HEK293 (cell line): ENCODE results near the gene MSANTD1.

Experiments used
- CTCF ChIA-PET: fragments of 350-600 bp; formaldehyde crosslinking; extraction: SDS; loops from one replicate; lab custom pipeline; 2021; ENCODE audit warnings: antibody characterized with exemption; lab: Yijun Ruan, JAX
- POLR2A ChIA-PET: fragments of 300-600 bp; formaldehyde crosslinking; extraction: SDS; loops from one replicate; lab custom pipeline; 2020; ENCODE audit warnings: antibody characterized with exemption, inconsistent platforms; lab: Yijun Ruan, JAX
- H3K27ac ChIP-seq: fragments of 200-500 bp; sonication (Bioruptor generic); 2 replicates; pipeline ENCODE4 v1.5.1; 2014; ENCODE audit warnings: low read depth, low read length, control low read depth, inconsistent platforms; ENCODE audit errors: extremely low read depth
- H3K36me3 ChIP-seq, 2 experiments: fragments of 200-500 bp in 1 of 2; sonication (Bioruptor generic) in 1 of 2; 1 replicate in 1 of 2; 2 replicates in 1 of 2; pipeline ENCODE4 v1.5.1; 2014 to 2017; ENCODE audit warnings: inconsistent platforms in 2 of 2, low read length in 2 of 2; ENCODE audit not compliant: control insufficient read depth in 2 of 2, insufficient read depth in 1 of 2
- H3K4me1 ChIP-seq: fragments of 200-500 bp; sonication (Bioruptor generic); 2 replicates; pipeline ENCODE4 v1.5.1; 2014; ENCODE audit warnings: mild to moderate bottlenecking, low read length, inconsistent platforms; ENCODE audit not compliant: control insufficient read depth, insufficient read depth
- H3K4me3 ChIP-seq: 2 replicates; pipeline ENCODE4 v1.5.1; 2011; ENCODE audit warnings: low read depth, mild to moderate bottlenecking, control low read depth, low read length, moderate library complexity
- H3K9me3 ChIP-seq: fragments of 200-500 bp; sonication (Bioruptor generic); 2 replicates; pipeline ENCODE4 v1.5.1; 2014; ENCODE audit warnings: low read depth, low read length, inconsistent platforms; ENCODE audit not compliant: control insufficient read depth, insufficient read depth
- BCL11A ChIP-seq: fragments of 450-650 bp; formaldehyde crosslinking; IDR thresholded peaks from 2 replicates; pipeline ENCODE4 v1.5.1; 2016; ENCODE audit warnings: low read depth, missing biosample characterization, missing genetic modification characterization
- GLIS1 ChIP-seq: fragments of 450-650 bp; formaldehyde crosslinking; IDR thresholded peaks from 2 replicates; pipeline ENCODE4 v1.5.1; 2016; ENCODE audit warnings: missing biosample characterization, missing genetic modification characterization
- KLF8 ChIP-seq: fragments of 450-650 bp; formaldehyde crosslinking; IDR thresholded peaks from 2 replicates; pipeline ENCODE4 v1.5.1; 2016; ENCODE audit warnings: missing biosample characterization, missing genetic modification characterization
- SP2 ChIP-seq: fragments of 450-650 bp; formaldehyde crosslinking; IDR thresholded peaks from 2 replicates; pipeline ENCODE4 v1.5.1; 2016; ENCODE audit warnings: missing biosample characterization, missing genetic modification characterization
- ZBTB17 ChIP-seq: fragments of 450-650 bp; formaldehyde crosslinking; IDR thresholded peaks from 2 replicates; pipeline ENCODE4 v1.5.1; 2016; ENCODE audit warnings: missing biosample characterization, missing genetic modification characterization
- ZFHX2 ChIP-seq: fragments of 450-650 bp; formaldehyde crosslinking; conservative IDR thresholded peaks from 2 replicates; pipeline ENCODE4 v1.5.1; 2016; ENCODE audit warnings: missing biosample characterization, missing genetic modification characterization
- ZFP37 ChIP-seq: fragments of 450-650 bp; formaldehyde crosslinking; IDR thresholded peaks from 2 replicates; pipeline ENCODE4 v1.5.1; 2016; ENCODE audit warnings: missing biosample characterization, missing genetic modification characterization
- ZNF10 ChIP-seq: fragments of 450-650 bp; formaldehyde crosslinking; IDR thresholded peaks from 2 replicates; pipeline ENCODE4 v1.5.1; 2017; ENCODE audit warnings: missing biosample characterization, missing genetic modification characterization
- ZNF335 ChIP-seq: fragments of 450-650 bp; formaldehyde crosslinking; conservative IDR thresholded peaks from 2 replicates; pipeline ENCODE4 v1.5.1; 2016; ENCODE audit warnings: missing biosample characterization, missing genetic modification characterization
- ZNF521 ChIP-seq: fragments of 450-650 bp; formaldehyde crosslinking; IDR thresholded peaks from 2 replicates; pipeline ENCODE4 v1.5.1; 2017; ENCODE audit warnings: missing biosample characterization, mild to moderate bottlenecking, missing genetic modification characterization
- ZNF544 ChIP-seq: fragments of 450-650 bp; formaldehyde crosslinking; IDR thresholded peaks from 2 replicates; pipeline ENCODE4 v1.5.0; 2017; ENCODE audit warnings: missing biosample characterization, missing genetic modification characterization
- ZNF548 ChIP-seq: fragments of 450-650 bp; formaldehyde crosslinking; IDR thresholded peaks from 2 replicates; pipeline ENCODE4 v1.5.1; 2016; ENCODE audit warnings: missing biosample characterization, missing genetic modification characterization
- ZNF629 ChIP-seq: fragments of 450-650 bp; formaldehyde crosslinking; IDR thresholded peaks from 2 replicates; pipeline ENCODE4 v1.5.1; 2017; ENCODE audit warnings: missing biosample characterization, missing genetic modification characterization
- ZNF777 ChIP-seq: fragments of 450-650 bp; formaldehyde crosslinking; IDR thresholded peaks from 2 replicates; pipeline ENCODE4 v1.5.1; 2017; ENCODE audit warnings: missing biosample characterization, missing genetic modification characterization, borderline replicate concordance
- ZSCAN23 ChIP-seq: fragments of 450-650 bp; formaldehyde crosslinking; IDR thresholded peaks from 2 replicates; pipeline ENCODE4 v1.5.1; 2016; ENCODE audit warnings: missing biosample characterization, missing genetic modification characterization
- ZXDB ChIP-seq: fragments of 450-650 bp; formaldehyde crosslinking; IDR thresholded peaks from 2 replicates; pipeline ENCODE4 v1.5.1; 2016; ENCODE audit warnings: missing biosample characterization, missing genetic modification characterization
- TF ChIP-seq, protein P1 (sequence below): fragments of 450-650 bp; formaldehyde crosslinking; IDR thresholded peaks from 2 replicates; pipeline ENCODE4 v1.5.1; 2016; ENCODE audit warnings: missing biosample characterization, missing genetic modification characterization, borderline replicate concordance
- TF ChIP-seq, protein P2 (sequence below): fragments of 450-650 bp; formaldehyde crosslinking; IDR thresholded peaks from 2 replicates; pipeline ENCODE4 v1.5.1; 2016; ENCODE audit warnings: missing biosample characterization, missing genetic modification characterization
- TF ChIP-seq, protein P3 (sequence below): fragments of 450-650 bp; formaldehyde crosslinking; IDR thresholded peaks from 2 replicates; pipeline ENCODE4 v1.5.1; 2016; ENCODE audit warnings: missing biosample characterization, missing genetic modification characterization
- TF ChIP-seq, protein P4 (sequence below): fragments of 450-650 bp; formaldehyde crosslinking; IDR thresholded peaks from 2 replicates; pipeline ENCODE4 v1.5.1; 2016; ENCODE audit warnings: missing biosample characterization, missing genetic modification characterization

The MSANTD1 gene

GRCh38 chr4:3303565-3303824 is 54.5 kb downstream of the MSANTD1 start (continued):
- TF ChIP-seq, protein P1, sequence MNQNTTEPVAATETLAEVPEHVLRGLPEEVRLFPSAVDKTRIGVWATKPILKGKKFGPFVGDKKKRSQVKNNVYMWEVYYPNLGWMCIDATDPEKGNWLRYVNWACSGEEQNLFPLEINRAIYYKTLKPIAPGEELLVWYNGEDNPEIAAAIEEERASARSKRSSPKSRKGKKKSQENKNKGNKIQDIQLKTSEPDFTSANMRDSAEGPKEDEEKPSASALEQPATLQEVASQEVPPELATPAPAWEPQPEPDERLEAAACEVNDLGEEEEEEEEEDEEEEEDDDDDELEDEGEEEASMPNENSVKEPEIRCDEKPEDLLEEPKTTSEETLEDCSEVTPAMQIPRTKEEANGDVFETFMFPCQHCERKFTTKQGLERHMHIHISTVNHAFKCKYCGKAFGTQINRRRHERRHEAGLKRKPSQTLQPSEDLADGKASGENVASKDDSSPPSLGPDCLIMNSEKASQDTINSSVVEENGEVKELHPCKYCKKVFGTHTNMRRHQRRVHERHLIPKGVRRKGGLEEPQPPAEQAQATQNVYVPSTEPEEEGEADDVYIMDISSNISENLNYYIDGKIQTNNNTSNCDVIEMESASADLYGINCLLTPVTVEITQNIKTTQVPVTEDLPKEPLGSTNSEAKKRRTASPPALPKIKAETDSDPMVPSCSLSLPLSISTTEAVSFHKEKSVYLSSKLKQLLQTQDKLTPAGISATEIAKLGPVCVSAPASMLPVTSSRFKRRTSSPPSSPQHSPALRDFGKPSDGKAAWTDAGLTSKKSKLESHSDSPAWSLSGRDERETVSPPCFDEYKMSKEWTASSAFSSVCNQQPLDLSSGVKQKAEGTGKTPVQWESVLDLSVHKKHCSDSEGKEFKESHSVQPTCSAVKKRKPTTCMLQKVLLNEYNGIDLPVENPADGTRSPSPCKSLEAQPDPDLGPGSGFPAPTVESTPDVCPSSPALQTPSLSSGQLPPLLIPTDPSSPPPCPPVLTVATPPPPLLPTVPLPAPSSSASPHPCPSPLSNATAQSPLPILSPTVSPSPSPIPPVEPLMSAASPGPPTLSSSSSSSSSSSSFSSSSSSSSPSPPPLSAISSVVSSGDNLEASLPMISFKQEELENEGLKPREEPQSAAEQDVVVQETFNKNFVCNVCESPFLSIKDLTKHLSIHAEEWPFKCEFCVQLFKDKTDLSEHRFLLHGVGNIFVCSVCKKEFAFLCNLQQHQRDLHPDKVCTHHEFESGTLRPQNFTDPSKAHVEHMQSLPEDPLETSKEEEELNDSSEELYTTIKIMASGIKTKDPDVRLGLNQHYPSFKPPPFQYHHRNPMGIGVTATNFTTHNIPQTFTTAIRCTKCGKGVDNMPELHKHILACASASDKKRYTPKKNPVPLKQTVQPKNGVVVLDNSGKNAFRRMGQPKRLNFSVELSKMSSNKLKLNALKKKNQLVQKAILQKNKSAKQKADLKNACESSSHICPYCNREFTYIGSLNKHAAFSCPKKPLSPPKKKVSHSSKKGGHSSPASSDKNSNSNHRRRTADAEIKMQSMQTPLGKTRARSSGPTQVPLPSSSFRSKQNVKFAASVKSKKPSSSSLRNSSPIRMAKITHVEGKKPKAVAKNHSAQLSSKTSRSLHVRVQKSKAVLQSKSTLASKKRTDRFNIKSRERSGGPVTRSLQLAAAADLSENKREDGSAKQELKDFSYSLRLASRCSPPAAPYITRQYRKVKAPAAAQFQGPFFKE (tag by site-specific recombination): no peak
- TF ChIP-seq ZNF548 (tag by site-specific recombination) (no peak), ZNF777 (tag by site-specific recombination) (no peak), ZXDB (tag by site-specific recombination) (no peak), SP2 (tag by site-specific recombination) (no peak), ZNF629 (tag by site-specific recombination) (no peak), ZNF521 (no peak), ZFP37 (tag by site-specific recombination) (no peak), ZNF544 (tag by site-specific recombination) (no peak), ZSCAN23 (tag by site-specific recombination) (no peak), BCL11A (tag by site-specific recombination) (no peak)
- TF ChIP-seq, protein P2, sequence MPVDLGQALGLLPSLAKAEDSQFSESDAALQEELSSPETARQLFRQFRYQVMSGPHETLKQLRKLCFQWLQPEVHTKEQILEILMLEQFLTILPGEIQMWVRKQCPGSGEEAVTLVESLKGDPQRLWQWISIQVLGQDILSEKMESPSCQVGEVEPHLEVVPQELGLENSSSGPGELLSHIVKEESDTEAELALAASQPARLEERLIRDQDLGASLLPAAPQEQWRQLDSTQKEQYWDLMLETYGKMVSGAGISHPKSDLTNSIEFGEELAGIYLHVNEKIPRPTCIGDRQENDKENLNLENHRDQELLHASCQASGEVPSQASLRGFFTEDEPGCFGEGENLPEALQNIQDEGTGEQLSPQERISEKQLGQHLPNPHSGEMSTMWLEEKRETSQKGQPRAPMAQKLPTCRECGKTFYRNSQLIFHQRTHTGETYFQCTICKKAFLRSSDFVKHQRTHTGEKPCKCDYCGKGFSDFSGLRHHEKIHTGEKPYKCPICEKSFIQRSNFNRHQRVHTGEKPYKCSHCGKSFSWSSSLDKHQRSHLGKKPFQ (tag by site-specific recombination): no peak
- TF ChIP-seq, all 188 proteins: peak for 0

DNA sequence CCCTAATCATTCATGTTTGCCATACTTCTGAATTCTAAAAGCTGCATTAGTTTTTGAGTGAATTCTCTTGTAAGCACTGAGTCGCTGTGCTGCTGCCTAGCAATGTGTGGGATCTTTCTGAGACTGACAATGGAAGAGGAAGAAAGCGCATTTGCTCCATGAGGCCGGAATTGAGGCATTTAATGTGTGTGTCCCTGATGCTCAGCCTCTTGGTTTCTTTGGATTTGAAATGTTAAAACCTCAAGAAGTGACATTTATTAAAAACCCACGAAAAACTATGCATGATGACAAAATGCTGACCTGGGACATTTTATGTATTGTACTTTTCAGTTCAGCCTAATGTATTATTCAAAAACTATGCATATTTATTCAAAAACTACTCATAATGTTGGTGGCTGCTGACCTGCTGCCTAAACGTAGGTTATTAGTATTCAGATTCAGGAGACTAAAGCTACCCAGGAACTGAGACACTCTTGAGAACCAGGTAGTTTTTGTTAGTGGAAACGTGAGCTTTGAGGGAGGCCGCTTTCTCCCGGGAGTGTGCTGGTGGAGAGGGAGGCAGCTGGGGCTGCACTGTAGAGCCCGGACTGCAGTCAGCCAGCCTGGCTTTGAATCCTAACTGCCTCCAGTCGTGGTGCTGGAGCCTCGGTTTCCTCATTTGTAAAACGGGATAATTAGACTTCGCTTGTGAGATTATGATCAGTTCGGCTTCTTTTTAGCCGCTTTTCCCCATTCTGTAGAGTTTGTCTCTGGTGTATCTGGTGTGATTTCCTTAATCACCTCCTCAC is 55.2 kb downstream of the MSANTD1 start:
- H3K9me3 ChIP-seq: no peaks in the 10 kb centered on the region
- ChIA-PET CTCF (interaction anchor here (0.6 to 0.7 kb wide), 2 partner anchors 8 to 15 kb away, joined by 4 to 5 read pairs; no protein-coding TSS in a partner anchor), POLR2A (interaction anchor here (1.0 to 1.2 kb wide), 2 partner anchors 10 to 12 kb away, joined by 3 read pairs; no protein-coding TSS in a partner anchor)
- no peak overlapping the region for H3K27ac ChIP-seq
- no peaks in the 10 kb centered on the region for H3K36me3 ChIP-seq
- H3K4me1 ChIP-seq: no peaks in the 10 kb centered on the region
- no peak overlapping the region for H3K4me3 ChIP-seq
- TF ChIP-seq ZNF10: no peak
- 0 out of 2 replicates have a peak, but pooled peaks have one; percentile 11 for TF ChIP-seq GLIS1 (tag by site-specific recombination)

- H3K4me1 ChIP-seq: no peaks in the 10 kb centered on the region
- ChIA-PET CTCF (interaction anchor here (0.7 kb wide), 1 partner anchor 14 kb away, joined by 4 read pairs; no protein-coding TSS in a partner anchor), POLR2A (interaction anchor here (1.0 to 1.2 kb wide), 2 partner anchors 11 to 13 kb away, joined by 3 read pairs; no protein-coding TSS in a partner anchor)
- H3K4me3 ChIP-seq: no peak overlapping the region; the same call in 1 of the 2 replicates
- no peak overlapping the region for H3K27ac ChIP-seq
- H3K9me3 ChIP-seq: no peaks in the 10 kb centered on the region
- no peaks in the 10 kb centered on the region for H3K36me3 ChIP-seq
- no peak for TF ChIP-seq KLF8 (tag by site-specific recombination)
- peak; percentile 32; the same call in 1 of the 2 replicates for TF ChIP-seq ZFHX2
- TF ChIP-seq, protein P3, sequence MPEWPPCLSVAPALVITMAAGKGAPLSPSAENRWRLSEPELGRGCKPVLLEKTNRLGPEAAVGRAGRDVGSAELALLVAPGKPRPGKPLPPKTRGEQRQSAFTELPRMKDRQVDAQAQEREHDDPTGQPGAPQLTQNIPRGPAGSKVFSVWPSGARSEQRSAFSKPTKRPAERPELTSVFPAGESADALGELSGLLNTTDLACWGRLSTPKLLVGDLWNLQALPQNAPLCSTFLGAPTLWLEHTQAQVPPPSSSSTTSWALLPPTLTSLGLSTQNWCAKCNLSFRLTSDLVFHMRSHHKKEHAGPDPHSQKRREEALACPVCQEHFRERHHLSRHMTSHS (tag by site-specific recombination): no peak
- TF ChIP-seq, protein P4, sequence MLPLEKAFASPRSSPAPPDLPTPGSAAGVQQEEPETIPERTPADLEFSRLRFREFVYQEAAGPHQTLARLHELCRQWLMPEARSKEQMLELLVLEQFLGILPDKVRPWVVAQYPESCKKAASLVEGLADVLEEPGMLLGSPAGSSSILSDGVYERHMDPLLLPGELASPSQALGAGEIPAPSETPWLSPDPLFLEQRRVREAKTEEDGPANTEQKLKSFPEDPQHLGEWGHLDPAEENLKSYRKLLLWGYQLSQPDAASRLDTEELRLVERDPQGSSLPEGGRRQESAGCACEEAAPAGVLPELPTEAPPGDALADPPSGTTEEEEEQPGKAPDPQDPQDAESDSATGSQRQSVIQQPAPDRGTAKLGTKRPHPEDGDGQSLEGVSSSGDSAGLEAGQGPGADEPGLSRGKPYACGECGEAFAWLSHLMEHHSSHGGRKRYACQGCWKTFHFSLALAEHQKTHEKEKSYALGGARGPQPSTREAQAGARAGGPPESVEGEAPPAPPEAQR (tag by site-specific recombination): no peak
- no peak for TF ChIP-seq ZNF335
- peak; percentile 88 for TF ChIP-seq ZBTB17 (tag by site-specific recombination)
- TF ChIP-seq BCL11A (tag by site-specific recombination): no peak
These were observed 56.1 kb downstream of the MSANTD1 start for GRCh38 chr4:3304831-3305609.
